Tibial nerve (tissue), 3 donors: ENCODE measurements around the gene JMJD6.

Experiments used
- POLR2A ChIP-seq, 2 donors: fragments of 450-650 bp; IDR thresholded peaks; one replicate each; pipeline ENCODE4 v1.6.1; 2017; ENCODE audit warnings: antibody characterized with exemption in 2 of 2, mild to moderate bottlenecking in 2 of 2, moderate library complexity in 2 of 2
- TF ChIP-seq, protein P1 (sequence below), 5 experiments: fragments of 200-600 bp in 3 of 5; fragments of 450-650 bp in 2 of 5; sonication (generic) in 3 of 5; IDR thresholded peaks; one replicate each; pipeline ENCODE4 v1.5.1; 2016 to 2019; ENCODE audit warnings: antibody characterized with exemption in 5 of 5, mild to moderate bottlenecking in 3 of 5, moderate library complexity in 2 of 5

GRCh38 chr17:76735006-76735405, 8.6 kb upstream of the JMJD6 start:
- TF ChIP-seq, protein P1, sequence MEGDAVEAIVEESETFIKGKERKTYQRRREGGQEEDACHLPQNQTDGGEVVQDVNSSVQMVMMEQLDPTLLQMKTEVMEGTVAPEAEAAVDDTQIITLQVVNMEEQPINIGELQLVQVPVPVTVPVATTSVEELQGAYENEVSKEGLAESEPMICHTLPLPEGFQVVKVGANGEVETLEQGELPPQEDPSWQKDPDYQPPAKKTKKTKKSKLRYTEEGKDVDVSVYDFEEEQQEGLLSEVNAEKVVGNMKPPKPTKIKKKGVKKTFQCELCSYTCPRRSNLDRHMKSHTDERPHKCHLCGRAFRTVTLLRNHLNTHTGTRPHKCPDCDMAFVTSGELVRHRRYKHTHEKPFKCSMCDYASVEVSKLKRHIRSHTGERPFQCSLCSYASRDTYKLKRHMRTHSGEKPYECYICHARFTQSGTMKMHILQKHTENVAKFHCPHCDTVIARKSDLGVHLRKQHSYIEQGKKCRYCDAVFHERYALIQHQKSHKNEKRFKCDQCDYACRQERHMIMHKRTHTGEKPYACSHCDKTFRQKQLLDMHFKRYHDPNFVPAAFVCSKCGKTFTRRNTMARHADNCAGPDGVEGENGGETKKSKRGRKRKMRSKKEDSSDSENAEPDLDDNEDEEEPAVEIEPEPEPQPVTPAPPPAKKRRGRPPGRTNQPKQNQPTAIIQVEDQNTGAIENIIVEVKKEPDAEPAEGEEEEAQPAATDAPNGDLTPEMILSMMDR (IDR thresholded peaks at IDR 0.05) = no peak
- TF ChIP-seq POLR2A (IDR thresholded peaks at IDR 0.05) = no peak
